Testis (tissue), 3 donors: ENCODE results near the gene MRM2. TPM values are rescaled to one million over a fixed set of nuclear protein-coding genes. Genes with fewer than 3 reads are reported as not detected.

ENCODE experiments used
- DNase-seq: peaks from one replicate; pipeline ENCODE4 v3.0.0-alpha.2; 2019
- H3K27ac ChIP-seq, 2 donors: fragments of 200-600 bp; sonication (generic); one replicate each; pipeline ENCODE4 v1.5.1; 2019
- H3K27me3 ChIP-seq: fragments of 200-600 bp; sonication (generic); one replicate; pipeline ENCODE4 v1.5.1; 2019
- H3K36me3 ChIP-seq: fragments of 200-600 bp; sonication (generic); one replicate; pipeline ENCODE4 v1.5.1; 2017; ENCODE audit warnings: low read depth; ENCODE audit errors: missing control alignments
- H3K4me1 ChIP-seq: fragments of 200-600 bp; sonication (generic); one replicate; pipeline ENCODE4 v1.5.1; 2019
- H3K4me3 ChIP-seq, 2 donors: fragments of 200-600 bp; sonication (generic); one replicate each; pipeline ENCODE4 v1.5.1; 2017 to 2019
- H3K9me3 ChIP-seq: fragments of 200-600 bp; sonication (generic); one replicate; pipeline ENCODE4 v1.5.1; 2017
- POLR2A ChIP-seq: fragments of 450-650 bp; IDR thresholded peaks from one replicate; pipeline ENCODE4 v1.6.1; 2017; ENCODE audit warnings: antibody characterized with exemption, mild to moderate bottlenecking, moderate library complexity
- WGBS, 2 donors: methylation state at CpG; one replicate each; pipeline ENCODE4 v1.1.5; 2018; 5-methylcytosine and 5-hydroxymethylcytosine counted together
- intact Hi-C: fragments of 100-400 bp; cut with DNase I; formaldehyde crosslinking; loops from one replicate; pipeline ENCODE4 v1.15.1; 2023; ENCODE audit warnings: low total_unique reads
- polyA plus RNA-seq: library from polyadenylated mRNA; stranded (reverse); fragments of 350-450 nt; fragmentation: Illumina TruSeq; extraction: RNeasy Lipid Tissue Mini Kit (QIAGEN cat#74804); gene quantifications from one replicate; pipeline ENCODE4 v1.2.3, GENCODE V29; 2014; ENCODE audit warnings: low read depth, low replicate concordance; ENCODE audit not compliant: insufficient read depth
- total RNA-seq, 2 donors: library from RNA; depleted of rRNA; stranded (reverse); fragments of >200 nt; gene quantifications; one replicate each; pipeline ENCODE4 v1.2.3, GENCODE V29; 2016
- TF ChIP-seq, protein P1 (sequence below), 3 experiments: fragments of 450-650 bp in 2 of 3; fragments of 200-600 bp in 1 of 3; sonication (generic) in 1 of 3; IDR thresholded peaks; one replicate each; pipeline ENCODE4 v1.5.1; 2016 to 2019; ENCODE audit warnings: antibody characterized with exemption in 3 of 3, mild to moderate bottlenecking in 2 of 3, moderate library complexity in 1 of 3

MRM2 gene
- total and polyA plus RNA-seq, 3 donors from 2014 or later, result 18.1 to 31.2 (median 20.5) TPM

- Histone ChIP-seq H3K4me3 (peak overlapping the region; percentile 79 to 96), H3K4me1 (peaks cover 11% of the 10 kb centered on the region), H3K27ac (peak overlapping the region; percentile 57 to 72), H3K9me3 (no peaks in the 10 kb centered on the region), H3K27me3 (no peaks in the 10 kb centered on the region), H3K36me3 (no peaks in the 10 kb centered on the region)
- 2 to 5% methylated on average over 5 to 40 of the region's 46 CpGs for WGBS, 2 donors
- TF ChIP-seq, protein P1, sequence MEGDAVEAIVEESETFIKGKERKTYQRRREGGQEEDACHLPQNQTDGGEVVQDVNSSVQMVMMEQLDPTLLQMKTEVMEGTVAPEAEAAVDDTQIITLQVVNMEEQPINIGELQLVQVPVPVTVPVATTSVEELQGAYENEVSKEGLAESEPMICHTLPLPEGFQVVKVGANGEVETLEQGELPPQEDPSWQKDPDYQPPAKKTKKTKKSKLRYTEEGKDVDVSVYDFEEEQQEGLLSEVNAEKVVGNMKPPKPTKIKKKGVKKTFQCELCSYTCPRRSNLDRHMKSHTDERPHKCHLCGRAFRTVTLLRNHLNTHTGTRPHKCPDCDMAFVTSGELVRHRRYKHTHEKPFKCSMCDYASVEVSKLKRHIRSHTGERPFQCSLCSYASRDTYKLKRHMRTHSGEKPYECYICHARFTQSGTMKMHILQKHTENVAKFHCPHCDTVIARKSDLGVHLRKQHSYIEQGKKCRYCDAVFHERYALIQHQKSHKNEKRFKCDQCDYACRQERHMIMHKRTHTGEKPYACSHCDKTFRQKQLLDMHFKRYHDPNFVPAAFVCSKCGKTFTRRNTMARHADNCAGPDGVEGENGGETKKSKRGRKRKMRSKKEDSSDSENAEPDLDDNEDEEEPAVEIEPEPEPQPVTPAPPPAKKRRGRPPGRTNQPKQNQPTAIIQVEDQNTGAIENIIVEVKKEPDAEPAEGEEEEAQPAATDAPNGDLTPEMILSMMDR (IDR thresholded peaks at IDR 0.05), result no peak
- TF ChIP-seq POLR2A, result no peak
- intact Hi-C loops, result no loop called here
- DNase-seq, result no peak
These were observed 9.8 kb downstream of the MRM2 start for GRCh38 chr7:2231992-2232765.

DNA sequence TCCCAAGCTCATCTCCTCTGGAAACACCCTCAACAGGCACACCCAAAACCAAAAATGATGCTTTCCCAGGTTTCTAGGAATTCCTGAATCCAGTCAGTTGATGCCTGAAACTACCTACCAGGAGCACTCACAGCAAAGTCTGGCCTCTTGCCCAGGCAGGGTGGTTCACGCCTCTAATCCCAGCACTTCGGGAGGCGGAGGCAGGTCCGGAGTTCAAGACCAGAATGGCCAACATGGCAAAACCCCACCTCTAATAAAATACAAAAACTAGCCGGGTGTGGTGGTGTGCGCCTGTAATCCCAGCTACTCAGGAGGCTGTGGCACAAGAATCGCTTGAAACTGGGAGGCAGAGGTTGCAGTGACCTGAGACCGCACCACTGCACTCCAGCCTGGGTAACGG is 11.1 kb downstream of the MRM2 start:
- Histone ChIP-seq H3K27ac (no peak overlapping the region), H3K9me3 (no peaks in the 10 kb centered on the region), H3K36me3 (no peaks in the 10 kb centered on the region), H3K4me3 (no peak overlapping the region), H3K4me1 (peaks cover 11% of the 10 kb centered on the region), H3K27me3 (no peaks in the 10 kb centered on the region)
- intact Hi-C loops, result no loop called here
- 88 to 91% methylated on average over 9 of the region's 9 CpGs for WGBS, 2 donors
- no peak for TF ChIP-seq POLR2A
- TF ChIP-seq, protein P1 (IDR thresholded peaks at IDR 0.05), result no peak
- DNase-seq, result no peak

DNA sequence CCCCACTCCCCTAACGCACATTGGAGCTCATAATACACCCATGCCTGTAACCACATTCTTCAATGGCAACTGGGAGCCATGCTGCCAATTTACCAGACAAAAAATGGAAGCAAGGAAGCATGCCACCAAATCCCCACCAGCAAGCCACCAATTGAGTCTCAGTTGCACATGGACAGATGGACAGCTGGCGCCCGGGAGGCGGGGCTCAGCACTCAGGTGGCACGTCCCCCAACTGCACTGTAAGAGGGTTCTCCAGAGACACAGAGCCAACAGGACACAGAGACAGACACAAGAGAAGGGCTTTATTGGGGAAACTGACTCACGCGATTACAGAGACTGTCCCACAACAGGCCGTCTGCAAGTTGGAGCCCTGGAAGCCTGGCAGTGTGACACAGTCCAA is 11.8 kb downstream of the MRM2 start:
- TF ChIP-seq POLR2A, result no peak
- TF ChIP-seq, protein P1 (IDR thresholded peaks at IDR 0.05), result no peak
- Histone ChIP-seq H3K4me3 (no peak overlapping the region), H3K27me3 (no peaks in the 10 kb centered on the region), H3K27ac (no peak overlapping the region), H3K9me3 (no peaks in the 10 kb centered on the region), H3K36me3 (no peaks in the 10 kb centered on the region), H3K4me1 (peaks cover 11% of the 10 kb centered on the region)
- intact Hi-C loops, result no loop called here
- no peak for DNase-seq
- WGBS, 2 donors, result 88 to 96% methylated on average over 7 to 8 of the region's 8 CpGs

- H3K36me3 ChIP-seq, result no peaks in the 10 kb centered on the region
- H3K27ac ChIP-seq, result no peak overlapping the region
- TF ChIP-seq POLR2A, result no peak
- TF ChIP-seq, protein P1 (IDR thresholded peaks at IDR 0.05), result no peak
- H3K9me3 ChIP-seq, result no peaks in the 10 kb centered on the region
- H3K4me3 ChIP-seq, result no peak overlapping the region
- 92 to 93% methylated on average over 7 of the region's 7 CpGs for WGBS, 2 donors
- intact Hi-C loops, result no loop called here
- H3K4me1 ChIP-seq, result peaks cover 11% of the 10 kb centered on the region
- no peaks in the 10 kb centered on the region for H3K27me3 ChIP-seq
- DNase-seq, result no peak
These were observed 12.5 kb downstream of the MRM2 start for GRCh38 chr7:2229467-2229866.

- H3K27ac ChIP-seq, result no peak overlapping the region
- TF ChIP-seq POLR2A, result no peak
- TF ChIP-seq, protein P1 (IDR thresholded peaks at IDR 0.05), result no peak
- no peaks in the 10 kb centered on the region for H3K27me3 ChIP-seq
- no peak for DNase-seq
- whole genome bisulfite sequencing, 2 donors, result 88 to 89% methylated on average over 8 of the region's 8 CpGs
- no peaks in the 10 kb centered on the region for H3K9me3 ChIP-seq
- no peak overlapping the region for H3K4me3 ChIP-seq
- no peaks in the 10 kb centered on the region for H3K36me3 ChIP-seq
- intact Hi-C loops, result no loop called here
- peaks cover 11% of the 10 kb centered on the region for H3K4me1 ChIP-seq
These were observed 13.1 kb downstream of the MRM2 start for GRCh38 chr7:2228921-2229320.
